HCT116 (cell line): ENCODE results near the gene SPATA20. TPM values are rescaled to one million over a fixed set of nuclear protein-coding genes. Genes with fewer than 3 reads are reported as not detected.

Experiments used
- ATAC-seq: fragments of 200-7000 bp; cut with Tn5 transposase; 2 replicates; pipeline ENCODE4 v1.9.1; 2020; ENCODE audit warnings: mild to moderate bottlenecking, moderate library complexity
- BruUV-seq: library from RNA; stranded (reverse); fragments of 400-500 nt; replicated peaks from 2 replicates; lab custom pipeline; 2021; lab: Mats Ljungman, UMichigan
- CTCF ChIA-PET: fragments of 300-600 bp; sonication (Branson Sonifier 250); formaldehyde crosslinking; loops from one replicate; lab custom pipeline; 2021; ENCODE audit warnings: antibody characterized with exemption; lab: Charles Lee
- POLR2A ChIA-PET: fragments of 300-600, 350-600 bp; sonication (Branson Sonifier 250); formaldehyde crosslinking; loops from one replicate; lab custom pipeline; 2021; ENCODE audit warnings: antibody characterized with exemption; lab: Charles Lee
- RAD21 ChIA-PET, 2 experiments: fragments of 300-600 bp; sonication (Branson Sonifier 250); formaldehyde crosslinking; loops; one replicate each; lab custom pipeline; 2023; ENCODE audit warnings: low total read pairs in 2 of 2; ENCODE audit not compliant: uncharacterized antibody in 2 of 2, unreplicated experiment in 2 of 2, low non-redundant PET in 1 of 2; lab: Charles Lee
- DNase-seq: peaks from one replicate; pipeline ENCODE4 v3.0.0-alpha.2; 2010; ENCODE audit warnings: low read depth, low spot score
- H2AFZ ChIP-seq: fragments of 200-600 bp; shearing (Covaris generic), sonication (generic); 2 replicates; pipeline ENCODE4 v1.6.1; 2017; ENCODE audit warnings: low read depth, mixed run types, mixed read lengths, antibody characterized with exemption, low read length; ENCODE audit not compliant: poor library complexity, severe bottlenecking
- H3K27ac ChIP-seq: 2 replicates; pipeline ENCODE4 v1.5.1; 2012; ENCODE audit warnings: low read depth, low read length
- H3K27me3 ChIP-seq: fragments of 200-600 bp; sonication (generic); 2 replicates; pipeline ENCODE4 v1.6.1; 2016; ENCODE audit warnings: mixed run types, low read length, mixed read lengths; ENCODE audit not compliant: insufficient read depth
- H3K36me3 ChIP-seq, 2 experiments: fragments of 200-500 bp in 1 of 2; fragments of 200-600 bp in 1 of 2; sonication (Bioruptor generic) in 1 of 2; sonication (generic) in 1 of 2; 2 replicates each; pipeline versions ENCODE4 v1.5.1 to v1.6.1; 2014 to 2016; ENCODE audit warnings: low read length in 2 of 2, inconsistent platforms in 1 of 2, mixed read lengths in 1 of 2, mixed run types in 1 of 2; ENCODE audit not compliant: insufficient read depth in 2 of 2, control insufficient read depth in 1 of 2
- H3K4me1 ChIP-seq, 2 experiments: fragments of 200-600 bp in 1 of 2; sonication (generic) in 1 of 2; 2 replicates each; pipeline versions ENCODE4 v1.5.1 to v1.6.1; 2012 to 2017; ENCODE audit warnings: low read length in 2 of 2, inconsistent platforms in 1 of 2, mild to moderate bottlenecking in 1 of 2, mixed read lengths in 1 of 2, mixed run types in 1 of 2, moderate library complexity in 1 of 2; ENCODE audit not compliant: insufficient read depth in 2 of 2, control insufficient read depth in 1 of 2
- H3K4me2 ChIP-seq: fragments of 200-600 bp; sonication (generic); 2 replicates; pipeline ENCODE4 v1.6.1; 2017; ENCODE audit warnings: mixed run types, low read length, mixed read lengths
- H3K4me3 ChIP-seq, 2 experiments: fragments of 200-600 bp in 1 of 2; sonication (generic) in 1 of 2; replicated peaks in 1 of 2; 2 replicates each; pipeline ENCODE4 v1.5.1; 2011 to 2016; ENCODE audit warnings: low read length in 2 of 2, control low read depth in 1 of 2, low read depth in 1 of 2, mild to moderate bottlenecking in 1 of 2, mixed read lengths in 1 of 2, mixed run types in 1 of 2
- H3K79me2 ChIP-seq: fragments of 200-600 bp; sonication (generic); 2 replicates; pipeline ENCODE4 v1.6.1; 2017; ENCODE audit warnings: mild to moderate bottlenecking, mixed run types, low read length, moderate library complexity, mixed read lengths; ENCODE audit not compliant: insufficient read depth
- H3K9ac ChIP-seq: fragments of 200-600 bp; sonication (generic); 2 replicates; pipeline ENCODE4 v1.6.1; 2016; ENCODE audit warnings: low read length, mixed read lengths
- H3K9me2 ChIP-seq: fragments of 200-600 bp; sonication (generic), shearing (Covaris generic); 2 replicates; pipeline ENCODE4 v1.6.1; 2017; ENCODE audit warnings: mixed run types, mild to moderate bottlenecking, moderate library complexity; ENCODE audit not compliant: insufficient read depth
- H3K9me3 ChIP-seq, 2 experiments: fragments of 200-500 bp in 1 of 2; fragments of 200-600 bp in 1 of 2; sonication (Bioruptor generic) in 1 of 2; sonication (generic) in 1 of 2; 2 replicates each; pipeline ENCODE4 v1.6.1; 2014 to 2017; ENCODE audit warnings: low read length in 2 of 2, mixed read lengths in 2 of 2, inconsistent platforms in 1 of 2, low read depth in 1 of 2, mild to moderate bottlenecking in 1 of 2, mixed run types in 1 of 2, moderate library complexity in 1 of 2; ENCODE audit not compliant: control insufficient read depth in 1 of 2, insufficient read depth in 1 of 2
- H4K20me1 ChIP-seq: fragments of 200-600 bp; sonication (generic), shearing (Covaris generic); 2 replicates; pipeline ENCODE4 v1.6.1; 2017; ENCODE audit warnings: mixed run types, mild to moderate bottlenecking, moderate library complexity; ENCODE audit not compliant: insufficient read depth
- ATF3 ChIP-seq: IDR thresholded peaks from 2 replicates; pipeline ENCODE4 v1.6.1; 2012
- CBX3 ChIP-seq: IDR thresholded peaks from 2 replicates; pipeline ENCODE4 v1.6.1; 2012; ENCODE audit warnings: low read depth
- CTCF ChIP-seq, 3 experiments: fragments of 200-600 bp in 1 of 3; sonication (generic) in 1 of 3; IDR thresholded peaks in 2 of 3; conservative IDR thresholded peaks in 1 of 3; 2 replicates each; pipeline ENCODE4 v1.5.1; 2012 to 2017; ENCODE audit warnings: low read depth in 2 of 3, low read length in 2 of 3, antibody characterized with exemption in 1 of 3, borderline replicate concordance in 1 of 3, control low read depth in 1 of 3, mild to moderate bottlenecking in 1 of 3, mixed read lengths in 1 of 3, mixed run types in 1 of 3, moderate library complexity in 1 of 3; ENCODE audit not compliant: insufficient read depth in 1 of 3
- EGR1 ChIP-seq: IDR thresholded peaks from 2 replicates; pipeline ENCODE4 v1.6.1; 2012; ENCODE audit warnings: low read depth
- EZH2 ChIP-seq: fragments of 200-600 bp; sonication (generic); IDR thresholded peaks from 2 replicates; pipeline ENCODE4 v1.6.1; 2017; ENCODE audit warnings: antibody characterized with exemption, mixed run types
- EZH2phosphoT487 ChIP-seq: fragments of 200-600 bp; IDR thresholded peaks from 2 replicates; pipeline ENCODE4 v1.6.1; 2018; ENCODE audit warnings: antibody characterized with exemption, borderline replicate concordance
- RAD21 ChIP-seq: IDR thresholded peaks from 2 replicates; pipeline ENCODE4 v1.6.1; 2012; ENCODE audit warnings: low read depth, mild to moderate bottlenecking
- SIN3A ChIP-seq: IDR thresholded peaks from 2 replicates; pipeline ENCODE4 v1.6.1; 2012; ENCODE audit warnings: low read depth
- SRF ChIP-seq: IDR thresholded peaks from 2 replicates; pipeline ENCODE4 v1.6.1; 2012; ENCODE audit warnings: low read depth
- TCF7L2 ChIP-seq: IDR thresholded peaks from 2 replicates; pipeline ENCODE4 v1.7.0; 2011; ENCODE audit warnings: borderline replicate concordance, inconsistent platforms; ENCODE audit not compliant: insufficient read depth, insufficient read length; ENCODE audit errors: extremely low read depth
- YY1 ChIP-seq: IDR thresholded peaks from 2 replicates; pipeline ENCODE4 v1.6.1; 2011; ENCODE audit warnings: low read length, low read depth, moderate library complexity, mild to moderate bottlenecking; ENCODE audit not compliant: insufficient replicate concordance; ENCODE audit errors: extremely low read depth
- ZBTB33 ChIP-seq: IDR thresholded peaks from 2 replicates; pipeline ENCODE4 v1.6.1; 2011; ENCODE audit warnings: mild to moderate bottlenecking, low read length, moderate library complexity; ENCODE audit not compliant: insufficient replicate concordance; ENCODE audit errors: extremely low read depth
- ZFX ChIP-seq: fragments of 450-650 bp; IDR thresholded peaks from 2 replicates; pipeline ENCODE4 v1.6.1; 2017
- intact Hi-C: fragments of 100-400 bp; cut with micrococcal nuclease; formaldehyde crosslinking; loops from 2 replicates; pipeline ENCODE4 v1.10.0; 2022
- total RNA-seq: library from RNA; stranded (reverse); gene quantifications from one replicate; pipeline ENCODE4 v1.2.1, GENCODE V29; 2021; ENCODE audit not compliant: unreplicated experiment

Gene SPATA20
- total RNA-seq, 1 experiment from 2014 or later: 57.5 TPM

GRCh38 chr17:50508573-50509460, 38.2 kb upstream of the SPATA20 start:
- CTCF ChIA-PET: interaction anchor here (1.4 to 1.7 kb wide), 2 partner anchors 8 to 33 kb away, joined by 4 to 5 read pairs; no protein-coding TSS in a partner anchor
- Histone ChIP-seq H3K4me3 (no peak overlapping the region), H3K9me2 (no peaks in the 10 kb centered on the region), H3K4me1 (peaks cover 0 to 10% of the 10 kb centered on the region in 2 experiments; a peak in 2 of 4 replicates), H3K9me3 (no peaks in the 10 kb centered on the region), H3K36me3 (no peaks in the 10 kb centered on the region), H2AFZ (no peak overlapping the region), H3K27me3 (no peaks in the 10 kb centered on the region), H3K4me2 (no peak overlapping the region), H3K9ac (no peak overlapping the region), H3K79me2 (no peaks in the 10 kb centered on the region)
- ATAC-seq (no peak), DNase-seq (no peak)
- RAD21 ChIA-PET: no interaction called here
- no TSS peak for BruUV-seq
- POLR2A ChIA-PET: no interaction called here
- intact Hi-C loops: no loop called here
- TF ChIP-seq YY1: no peak
- no peak for TF ChIP-seq ATF3
- TF ChIP-seq EZH2: no peak
- TF ChIP-seq EZH2phosphoT487: no peak
- no peak for TF ChIP-seq CBX3
- TF ChIP-seq RAD21: no peak
- TF ChIP-seq ZBTB33: no peak
- no peak for TF ChIP-seq SRF
- no peak for TF ChIP-seq CTCF (IDR thresholded peaks at IDR 0.05 in 2 of 3, conservative IDR thresholded peaks at IDR 0.05 in 1 of 3; ENCODE audit: borderline replicate concordance in 1 of 3, insufficient read depth in 1 of 3, low read depth in 2 of 3, low read length in 2 of 3)
- TF ChIP-seq SIN3A: no peak
- TF ChIP-seq ZFX: no peak
- no peak for TF ChIP-seq TCF7L2
- TF ChIP-seq EGR1: no peak
- TF ChIP-seq, all 23 proteins: peak for 0
- no peaks in the 10 kb centered on the region for H4K20me1 ChIP-seq
- H3K27ac ChIP-seq: no peak overlapping the region
